A549 (cell line): ENCODE results near the gene DBNDD1. TPM values are rescaled to one million over a fixed set of nuclear protein-coding genes. Genes with fewer than 3 reads are reported as not detected.
A peak's percentile ranks its signal among the peaks of the same experiment; 100 is the strongest.

ENCODE experiments used
- ATAC-seq, 2 experiments: fragments of 200-7000 bp in 1 of 2; fragments of >200 bp in 1 of 2; cut with Nextera tagmentation in 1 of 2; cut with Tn5 transposase in 1 of 2; 3 replicates each; pipeline versions ENCODE4 v1.8.0 to v1.9.1; 2018 to 2020; ENCODE audit warnings: mild to moderate bottlenecking in 1 of 2, moderate library complexity in 1 of 2
- CTCF ChIA-PET: fragments of 300-600 bp; sonication (Branson Sonifier 250); formaldehyde crosslinking; extraction: SDS; loops from one replicate; lab custom pipeline; 2021; ENCODE audit warnings: antibody characterized with exemption, inconsistent platforms; lab: Yijun Ruan, JAX
- POLR2A ChIA-PET: fragments of 350-600 bp; formaldehyde crosslinking; extraction: SDS; loops from one replicate; lab custom pipeline; 2021; ENCODE audit warnings: antibody characterized with exemption, inconsistent platforms; lab: Yijun Ruan, JAX
- DNase-seq, 2 experiments: peaks; one replicate each; pipeline versions ENCODE4 v3.0.0 to v3.0.0-alpha.2; 2011 to 2016; ENCODE audit warnings: low read depth in 1 of 2, low spot score in 1 of 2
- FAIRE-seq: peaks from 2 replicates; lab custom pipeline; 2011; peaks lifted over from hg19 to GRCh38; lab: Jason Lieb, UNC
- H3K27ac ChIP-seq, 2 experiments: fragments of >200 bp; sonication (Bioruptor Twin); formaldehyde crosslinking; 3 replicates each; pipeline ENCODE4 v1.5.1; 2016 to 2017
- H3K4me1 ChIP-seq: fragments of >200 bp; sonication (Bioruptor Twin); formaldehyde crosslinking; 3 replicates; pipeline ENCODE4 v1.6.1; 2016
- H3K4me2 ChIP-seq: fragments of >200 bp; sonication (Bioruptor Twin); formaldehyde crosslinking; 3 replicates; pipeline ENCODE4 v1.6.1; 2016
- H3K4me3 ChIP-seq: fragments of >200 bp; sonication (Bioruptor Twin); formaldehyde crosslinking; 3 replicates; pipeline ENCODE4 v1.5.1; 2016
- H3K9me3 ChIP-seq: fragments of >200 bp; sonication (Bioruptor Twin); formaldehyde crosslinking; 3 replicates; pipeline ENCODE4 v1.6.1; 2016
- CBX8 ChIP-seq: fragments of 200-600 bp; sonication (generic); IDR thresholded peaks from 2 replicates; pipeline ENCODE4 v1.6.1; 2016
- CEBPB ChIP-seq, 2 experiments: fragments of >200 bp in 1 of 2; sonication (Bioruptor Twin) in 1 of 2; formaldehyde crosslinking in 1 of 2; IDR thresholded peaks; 2 replicates each; pipeline ENCODE4 v1.6.1; 2012 to 2016
- EHF ChIP-seq: fragments of 250-450 bp; sonication (Bioruptor Pico); IDR thresholded peaks from 2 replicates; pipeline ENCODE4 v1.5.0; 2020; ENCODE audit warnings: mild to moderate bottlenecking
- EP300 ChIP-seq, 2 experiments: fragments of >200 bp; sonication (Bioruptor Twin); formaldehyde crosslinking; IDR thresholded peaks; 2 replicates in 1 of 2; 3 replicates in 1 of 2; pipeline ENCODE4 v1.6.1; 2016 to 2017
- FOSB ChIP-seq: fragments of 250-450 bp; sonication (Bioruptor Pico); IDR thresholded peaks from 2 replicates; pipeline ENCODE4 v1.5.0; 2020; ENCODE audit warnings: mild to moderate bottlenecking, moderate library complexity
- FOXS1 ChIP-seq: fragments of 250-450 bp; sonication (Bioruptor Pico); IDR thresholded peaks from 2 replicates; pipeline ENCODE4 v1.5.0; 2020; ENCODE audit warnings: mild to moderate bottlenecking, moderate library complexity
- HEYL ChIP-seq: fragments of 250-450 bp; sonication (Bioruptor Pico); IDR thresholded peaks from 2 replicates; pipeline ENCODE4 v1.8.0; 2021; ENCODE audit warnings: mild to moderate bottlenecking, moderate library complexity
- KDM1A ChIP-seq: fragments of 200-600 bp; sonication (generic); IDR thresholded peaks from 2 replicates; pipeline ENCODE4 v1.6.1; 2016; ENCODE audit warnings: low read depth, mild to moderate bottlenecking
- KDM5A ChIP-seq: fragments of 200-600 bp; sonication (generic); IDR thresholded peaks from 2 replicates; pipeline ENCODE4 v1.6.1; 2016; ENCODE audit warnings: antibody characterized with exemption, mild to moderate bottlenecking
- POLR2A ChIP-seq: IDR thresholded peaks from 2 replicates; pipeline ENCODE4 v1.6.1; 2012; ENCODE audit warnings: mild to moderate bottlenecking, low read length
- POLR2AphosphoS2 ChIP-seq: conservative IDR thresholded peaks from 2 replicates; pipeline ENCODE4 v1.6.1; 2012; ENCODE audit warnings: low read length, improper control_type of control experiment, inconsistent platforms
- RARB ChIP-seq: fragments of 250-450 bp; sonication (Bioruptor Pico); IDR thresholded peaks from 2 replicates; pipeline ENCODE4 v1.8.0; 2021; ENCODE audit warnings: mild to moderate bottlenecking, moderate library complexity
- RFX5 ChIP-seq: fragments of 450-650 bp; IDR thresholded peaks from 2 replicates; pipeline ENCODE4 v1.7.1; 2014; ENCODE audit warnings: antibody characterized with exemption, mild to moderate bottlenecking, moderate library complexity
- RNF2 ChIP-seq: fragments of 200-600 bp; sonication (generic); IDR thresholded peaks from 2 replicates; pipeline ENCODE4 v1.6.1; 2016; ENCODE audit warnings: low read depth, mild to moderate bottlenecking, antibody characterized with exemption, moderate library complexity, borderline replicate concordance
- SREBF2 ChIP-seq: fragments of 450-650 bp; IDR thresholded peaks from 2 replicates; pipeline ENCODE4 v1.6.1; 2014; ENCODE audit warnings: mild to moderate bottlenecking, moderate library complexity
- TFCP2L1 ChIP-seq: fragments of 250-450 bp; sonication (Bioruptor Pico); IDR thresholded peaks from 2 replicates; pipeline ENCODE4 v1.5.0; 2021; ENCODE audit warnings: mild to moderate bottlenecking
- TP53 ChIP-seq: fragments of 250-450 bp; sonication (Bioruptor Pico); IDR thresholded peaks from 2 replicates; pipeline ENCODE4 v1.5.0; 2021; ENCODE audit warnings: mild to moderate bottlenecking, moderate library complexity
- ZC3H11A ChIP-seq: fragments of 450-650 bp; IDR thresholded peaks from 2 replicates; pipeline ENCODE4 v1.6.1; 2014; ENCODE audit warnings: antibody characterized with exemption, mild to moderate bottlenecking
- whole genome bisulfite sequencing: methylation state at CpG from one replicate; pipeline ENCODE4 v1.1.6; 2017; ENCODE audit errors: missing lambda C conversion rate; 5-methylcytosine and 5-hydroxymethylcytosine counted together
- polyA plus RNA-seq, 4 experiments: library from polyadenylated mRNA; depleted of rRNA in 3 of 4; stranded (reverse); fragments of >200 nt; fragmentation: RNase III in 1 of 4; extraction: RNeasy Plus Mini Kit Qiagen cat#74134 plus additional on column Dnase treatment in 1 of 4; gene quantifications; 2 replicates in 3 of 4; 3 replicates in 1 of 4; pipeline ENCODE4 v1.2.3, GENCODE V29; 2011 to 2017
- TF ChIP-seq, protein P1 (sequence below): IDR thresholded peaks from 2 replicates; pipeline ENCODE4 v1.6.1; 2012
- TF ChIP-seq, protein P2 (sequence below): fragments of >200 bp; sonication (Bioruptor Twin); formaldehyde crosslinking; IDR thresholded peaks from 3 replicates; pipeline ENCODE4 v1.5.1; 2016
- TF ChIP-seq, protein P3 (sequence below): IDR thresholded peaks from 2 replicates; pipeline ENCODE4 v1.6.1; 2012; ENCODE audit warnings: low read depth, borderline replicate concordance
- TF ChIP-seq, protein P4 (sequence below): fragments of 250-450 bp; sonication (Bioruptor Pico); IDR thresholded peaks from 2 replicates; pipeline ENCODE4 v1.5.0; 2021; ENCODE audit warnings: mild to moderate bottlenecking, moderate library complexity, borderline replicate concordance

Gene DBNDD1
- polyA plus RNA-seq, 2 of the 4 experiments (the other 2 are of a cell fraction), result 23.0 to 43.8 TPM

DNA sequence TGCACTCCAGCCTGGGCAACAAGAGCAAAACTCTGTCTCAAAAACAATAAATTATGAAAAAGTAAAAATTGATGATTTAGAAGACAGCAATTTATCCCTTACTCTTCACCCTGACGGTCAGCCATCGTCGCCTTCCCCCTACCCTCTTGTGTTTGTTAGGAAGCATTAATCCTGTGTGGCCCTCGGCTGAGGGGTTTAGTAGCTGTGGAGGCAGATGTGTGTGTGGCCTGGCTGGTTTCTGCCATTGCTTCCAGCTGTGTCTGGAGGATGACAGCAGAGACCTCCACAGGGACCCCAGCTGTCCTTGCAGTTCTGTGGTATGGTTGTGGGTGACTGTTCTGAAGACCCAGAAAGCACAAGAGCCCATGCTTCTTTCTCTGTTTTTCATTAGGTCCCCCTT lies 25.9 kb downstream of the DBNDD1 start:
- WGBS, result 96% methylated on average over 4 of the region's 4 CpGs
- H3K4me1 ChIP-seq, result no peaks in the 10 kb centered on the region
- H3K4me2 ChIP-seq, result no peak overlapping the region
- H3K9me3 ChIP-seq, result peaks cover 56% of the 10 kb centered on the region
- ChIA-PET POLR2A (interaction anchor here (0.7 kb wide), 1 partner anchor 22 kb away, joined by 4 read pairs; no protein-coding TSS in a partner anchor), CTCF (interaction anchor here (0.6 to 1.8 kb wide), 4 partner anchors 12 to 1233 kb away, joined by 3 to 5 read pairs (median 4); partner anchors contain the start of gene DBNDD1)
- H3K27ac ChIP-seq, result no peak overlapping the region
- TF ChIP-seq, protein P1, sequence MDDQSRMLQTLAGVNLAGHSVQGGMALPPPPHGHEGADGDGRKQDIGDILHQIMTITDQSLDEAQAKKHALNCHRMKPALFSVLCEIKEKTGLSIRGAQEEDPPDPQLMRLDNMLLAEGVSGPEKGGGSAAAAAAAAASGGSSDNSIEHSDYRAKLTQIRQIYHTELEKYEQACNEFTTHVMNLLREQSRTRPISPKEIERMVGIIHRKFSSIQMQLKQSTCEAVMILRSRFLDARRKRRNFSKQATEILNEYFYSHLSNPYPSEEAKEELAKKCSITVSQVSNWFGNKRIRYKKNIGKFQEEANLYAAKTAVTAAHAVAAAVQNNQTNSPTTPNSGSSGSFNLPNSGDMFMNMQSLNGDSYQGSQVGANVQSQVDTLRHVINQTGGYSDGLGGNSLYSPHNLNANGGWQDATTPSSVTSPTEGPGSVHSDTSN, result no peak
- no peak for DNase-seq
- no peak for ATAC-seq
- H3K4me3 ChIP-seq, result no peak overlapping the region
- FAIRE-seq, result no peak

DNA sequence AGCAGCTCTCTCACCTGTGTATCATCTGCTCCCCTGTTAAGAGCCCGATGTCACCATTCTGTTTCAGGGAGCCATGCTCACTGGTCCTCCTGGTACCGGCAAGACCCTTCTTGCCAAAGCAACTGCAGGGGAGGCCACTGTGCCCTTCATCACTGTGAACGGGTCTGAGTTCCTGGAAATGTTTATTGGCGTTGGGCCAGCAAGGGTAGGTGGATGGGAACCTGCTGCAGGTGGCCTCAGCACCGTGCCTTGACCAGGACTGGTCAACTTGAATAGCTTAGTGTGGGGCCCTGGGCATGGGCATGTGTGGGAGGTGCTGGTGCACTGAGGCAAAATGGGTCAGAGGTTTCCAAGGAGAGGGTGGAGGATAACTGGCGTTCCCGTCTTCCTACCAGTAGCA lies 28.5 kb downstream of the DBNDD1 start:
- Histone ChIP-seq H3K4me3 (no peak overlapping the region), H3K27ac (no peak overlapping the region), H3K4me2 (no peak overlapping the region), H3K4me1 (no peaks in the 10 kb centered on the region), H3K9me3 (peaks cover 43% of the 10 kb centered on the region)
- POLR2A ChIA-PET, result no interaction called here
- ATAC-seq (no peak), FAIRE-seq (no peak), DNase-seq (no peak)
- 97% methylated on average over 7 of the region's 7 CpGs for WGBS
- TF ChIP-seq ZC3H11A, result no peak
- TF ChIP-seq RARB (CRISPR knock-in tag), result no peak
- TF ChIP-seq POLR2AphosphoS2, result no peak
- CTCF ChIA-PET, result interaction anchor here (1.2 to 2.2 kb wide), 4 partner anchors 8 to 16 kb away, joined by 3 to 8 read pairs (median 5); no protein-coding TSS in a partner anchor

DNA sequence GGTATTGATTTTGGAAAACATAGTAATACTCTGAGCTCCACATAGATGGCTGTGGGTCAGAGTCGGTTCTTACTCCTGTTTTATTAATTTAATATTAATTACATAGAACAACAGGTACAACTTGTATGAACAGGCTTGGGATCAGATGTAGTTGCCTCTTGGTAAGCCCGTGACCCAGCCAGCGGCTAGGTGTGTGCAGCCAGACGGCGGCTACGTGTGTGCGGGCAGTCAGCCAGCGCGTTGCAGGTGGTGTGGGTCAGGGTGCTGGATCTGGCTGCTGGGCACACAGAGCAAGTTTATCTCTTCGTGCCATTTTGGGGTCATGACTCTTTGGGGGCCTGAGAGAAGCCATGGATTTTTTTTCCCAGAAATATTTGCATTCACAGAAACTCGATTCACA lies 30.3 kb downstream of the DBNDD1 start:
- DNase-seq, result no peak
- FAIRE-seq, result no peak
- H3K4me3 ChIP-seq, result no peak overlapping the region
- peaks cover 25% of the 10 kb centered on the region for H3K9me3 ChIP-seq
- H3K4me2 ChIP-seq, result no peak overlapping the region
- ATAC-seq, result no peak
- H3K27ac ChIP-seq, result no peak overlapping the region
- no peak for TF ChIP-seq TFCP2L1 (CRISPR knock-in tag)
- no peak for TF ChIP-seq TP53 (CRISPR knock-in tag)
- CTCF ChIA-PET, result interaction anchor here (0.6 kb wide), 1 partner anchor 73 kb away, joined by 3 read pairs; no protein-coding TSS in a partner anchor
- 96% methylated on average over 11 of the region's 11 CpGs for WGBS
- no peaks in the 10 kb centered on the region for H3K4me1 ChIP-seq
- POLR2A ChIA-PET, result no interaction called here

DNA sequence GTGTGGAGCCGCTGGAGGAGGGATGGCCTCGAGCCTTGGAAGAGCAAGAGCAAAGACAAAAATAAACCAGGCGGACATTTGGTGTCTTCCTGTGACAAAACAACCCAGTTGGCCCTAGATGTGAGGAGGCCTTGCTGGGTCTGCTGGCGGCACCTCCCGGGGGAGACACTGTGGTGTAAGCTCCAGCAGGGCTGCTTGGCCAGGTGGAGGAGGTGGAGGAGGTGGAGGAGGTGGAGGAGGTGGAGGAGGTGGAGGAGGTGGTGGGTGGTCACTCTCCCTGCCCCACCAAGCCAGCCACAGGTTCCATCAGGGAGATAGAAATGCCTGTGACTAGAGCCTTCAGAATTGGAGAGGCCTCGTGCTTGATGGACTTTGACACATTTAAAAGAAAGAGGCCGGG lies 32.1 kb downstream of the DBNDD1 start:
- H3K9me3 ChIP-seq, result peaks cover 11% of the 10 kb centered on the region; the same call in 2 of the 3 replicates
- FAIRE-seq, result no peak
- POLR2A ChIA-PET, result no interaction called here
- H3K4me1 ChIP-seq, result no peaks in the 10 kb centered on the region
- TF ChIP-seq RFX5 (no peak), FOXS1 (CRISPR knock-in tag) (no peak), TP53 (CRISPR knock-in tag) (no peak), POLR2A (no peak), EP300 (IDR thresholded peaks at IDR 0.05) (no peak), FOSB (CRISPR knock-in tag) (no peak), EHF (CRISPR knock-in tag) (no peak), HEYL (CRISPR knock-in tag) (no peak), SREBF2 (no peak), CEBPB (IDR thresholded peaks at IDR 0.05) (no peak), KDM1A (no peak), KDM5A (no peak), TFCP2L1 (CRISPR knock-in tag) (no peak), CBX8 (no peak), RNF2 (no peak)
- TF ChIP-seq, protein P2, sequence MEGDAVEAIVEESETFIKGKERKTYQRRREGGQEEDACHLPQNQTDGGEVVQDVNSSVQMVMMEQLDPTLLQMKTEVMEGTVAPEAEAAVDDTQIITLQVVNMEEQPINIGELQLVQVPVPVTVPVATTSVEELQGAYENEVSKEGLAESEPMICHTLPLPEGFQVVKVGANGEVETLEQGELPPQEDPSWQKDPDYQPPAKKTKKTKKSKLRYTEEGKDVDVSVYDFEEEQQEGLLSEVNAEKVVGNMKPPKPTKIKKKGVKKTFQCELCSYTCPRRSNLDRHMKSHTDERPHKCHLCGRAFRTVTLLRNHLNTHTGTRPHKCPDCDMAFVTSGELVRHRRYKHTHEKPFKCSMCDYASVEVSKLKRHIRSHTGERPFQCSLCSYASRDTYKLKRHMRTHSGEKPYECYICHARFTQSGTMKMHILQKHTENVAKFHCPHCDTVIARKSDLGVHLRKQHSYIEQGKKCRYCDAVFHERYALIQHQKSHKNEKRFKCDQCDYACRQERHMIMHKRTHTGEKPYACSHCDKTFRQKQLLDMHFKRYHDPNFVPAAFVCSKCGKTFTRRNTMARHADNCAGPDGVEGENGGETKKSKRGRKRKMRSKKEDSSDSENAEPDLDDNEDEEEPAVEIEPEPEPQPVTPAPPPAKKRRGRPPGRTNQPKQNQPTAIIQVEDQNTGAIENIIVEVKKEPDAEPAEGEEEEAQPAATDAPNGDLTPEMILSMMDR, result no peak
- TF ChIP-seq, protein P3, sequence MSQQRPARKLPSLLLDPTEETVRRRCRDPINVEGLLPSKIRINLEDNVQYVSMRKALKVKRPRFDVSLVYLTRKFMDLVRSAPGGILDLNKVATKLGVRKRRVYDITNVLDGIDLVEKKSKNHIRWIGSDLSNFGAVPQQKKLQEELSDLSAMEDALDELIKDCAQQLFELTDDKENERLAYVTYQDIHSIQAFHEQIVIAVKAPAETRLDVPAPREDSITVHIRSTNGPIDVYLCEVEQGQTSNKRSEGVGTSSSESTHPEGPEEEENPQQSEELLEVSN, result no peak
- TF ChIP-seq, protein P4, sequence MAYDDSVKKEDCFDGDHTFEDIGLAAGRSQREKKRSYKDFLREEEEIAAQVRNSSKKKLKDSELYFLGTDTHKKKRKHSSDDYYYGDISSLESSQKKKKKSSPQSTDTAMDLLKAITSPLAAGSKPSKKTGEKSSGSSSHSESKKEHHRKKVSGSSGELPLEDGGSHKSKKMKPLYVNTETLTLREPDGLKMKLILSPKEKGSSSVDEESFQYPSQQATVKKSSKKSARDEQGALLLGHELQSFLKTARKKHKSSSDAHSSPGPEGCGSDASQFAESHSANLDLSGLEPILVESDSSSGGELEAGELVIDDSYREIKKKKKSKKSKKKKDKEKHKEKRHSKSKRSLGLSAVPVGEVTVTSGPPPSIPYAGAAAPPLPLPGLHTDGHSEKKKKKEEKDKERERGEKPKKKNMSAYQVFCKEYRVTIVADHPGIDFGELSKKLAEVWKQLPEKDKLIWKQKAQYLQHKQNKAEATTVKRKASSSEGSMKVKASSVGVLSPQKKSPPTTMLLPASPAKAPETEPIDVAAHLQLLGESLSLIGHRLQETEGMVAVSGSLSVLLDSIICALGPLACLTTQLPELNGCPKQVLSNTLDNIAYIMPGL (CRISPR knock-in tag), result no peak
- no peak overlapping the region for H3K4me3 ChIP-seq
- DNase-seq, result no peak
- CTCF ChIA-PET, result interaction anchor here (0.7 to 0.9 kb wide), 2 partner anchors 14 to 33 kb away, joined by 3 to 4 read pairs; no protein-coding TSS in a partner anchor
- H3K4me2 ChIP-seq, result no peak overlapping the region
- peak in 1 of 2 experiments; percentile 74; a peak in 2 of 6 replicates for ATAC-seq
- 94% methylated on average over 7 of the region's 7 CpGs for WGBS
- H3K27ac ChIP-seq, result no peak overlapping the region
